RCC 7860 (cell line): ENCODE data around the gene MON1B.

Experiments used
- DNase-seq: peaks from one replicate; pipeline ENCODE4 v3.0.0-alpha.2; 2015; ENCODE audit warnings: low spot score
- FAIRE-seq: peaks from 2 replicates; lab custom pipeline; 2012; peaks lifted over from hg19 to GRCh38; lab: Jason Lieb, UNC

MON1B gene

DNA sequence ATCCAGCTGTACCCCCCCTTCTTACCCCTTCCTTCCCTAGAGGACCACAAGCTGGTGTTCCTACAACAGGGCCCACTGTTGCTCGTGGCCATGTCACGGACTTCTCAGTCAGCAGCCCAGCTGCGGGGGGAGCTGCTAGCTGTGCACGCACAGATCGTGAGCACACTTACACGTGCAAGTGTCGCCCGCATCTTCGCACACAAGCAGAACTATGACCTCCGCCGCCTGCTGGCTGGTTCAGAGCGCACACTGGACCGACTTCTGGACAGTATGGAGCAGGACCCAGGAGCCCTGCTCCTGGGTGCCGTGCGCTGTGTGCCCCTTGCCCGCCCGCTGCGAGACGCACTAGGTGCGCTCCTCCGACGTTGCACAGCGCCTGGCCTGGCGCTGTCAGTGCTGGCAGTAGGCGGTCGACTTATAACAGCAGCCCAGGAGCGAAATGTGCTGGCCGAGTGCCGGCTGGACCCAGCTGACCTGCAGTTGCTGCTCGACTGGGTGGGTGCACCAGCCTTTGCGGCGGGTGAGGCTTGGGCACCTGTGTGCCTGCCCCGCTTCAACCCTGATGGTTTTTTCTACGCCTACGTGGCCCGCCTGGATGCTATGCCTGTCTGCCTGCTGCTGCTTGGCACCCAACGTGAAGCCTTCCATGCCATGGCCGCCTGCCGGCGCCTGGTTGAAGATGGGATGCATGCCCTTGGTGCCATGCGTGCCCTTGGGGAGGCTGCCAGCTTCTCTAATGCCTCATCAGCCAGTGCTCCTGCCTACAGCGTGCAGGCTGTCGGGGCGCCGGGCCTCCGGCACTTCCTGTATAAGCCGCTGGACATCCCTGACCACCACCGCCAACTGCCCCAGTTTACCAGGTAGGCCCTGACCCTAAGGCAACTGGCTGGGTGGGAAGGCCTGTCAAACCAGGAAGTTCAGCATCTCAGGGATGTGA, 3.6 kb downstream of the MON1B start:
- DNase-seq (no peak), FAIRE-seq (no peak)

DNA sequence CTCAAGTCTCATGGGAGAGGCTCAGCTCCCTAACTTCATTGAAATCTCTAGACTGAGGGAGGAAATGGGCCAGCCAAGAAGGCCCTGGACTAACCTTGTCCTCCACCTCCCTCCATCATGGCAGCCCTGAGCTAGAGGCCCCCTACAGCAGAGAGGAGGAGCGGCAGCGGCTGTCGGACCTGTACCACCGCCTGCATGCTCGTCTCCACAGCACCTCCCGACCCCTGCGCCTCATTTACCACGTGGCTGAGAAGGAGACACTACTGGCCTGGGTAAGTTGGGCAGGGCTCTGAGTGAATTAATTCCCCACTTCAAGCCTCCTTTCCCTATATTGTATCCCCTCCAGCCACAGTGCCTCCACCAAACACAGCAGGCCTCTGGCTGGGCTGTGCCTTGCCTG, 4.4 kb downstream of the MON1B start:
- no peak for FAIRE-seq

DNA sequence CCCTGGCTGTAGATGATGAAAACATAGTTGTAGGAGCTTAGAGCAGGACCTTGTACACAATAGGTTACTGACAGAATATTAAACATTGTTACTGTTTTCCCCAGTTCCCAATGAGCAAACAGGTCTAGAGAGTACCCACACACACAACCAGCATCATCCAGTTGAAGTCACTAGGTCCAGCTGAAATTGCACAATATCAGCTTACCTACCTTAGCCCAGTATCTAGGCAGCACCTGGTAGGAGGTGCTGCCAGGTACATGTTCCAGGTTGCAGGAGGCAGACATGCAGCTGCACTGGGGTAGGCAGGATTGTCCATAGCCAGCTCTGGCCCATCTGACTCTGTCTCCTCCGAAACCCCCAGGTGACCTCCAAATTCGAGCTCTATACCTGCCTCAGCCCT, 6.8 kb downstream of the MON1B start:
- no peak for DNase-seq
- FAIRE-seq: no peak

More for the DNA sequence above, 4.4 kb downstream of the MON1B start:
- no peak for DNase-seq

DNA sequence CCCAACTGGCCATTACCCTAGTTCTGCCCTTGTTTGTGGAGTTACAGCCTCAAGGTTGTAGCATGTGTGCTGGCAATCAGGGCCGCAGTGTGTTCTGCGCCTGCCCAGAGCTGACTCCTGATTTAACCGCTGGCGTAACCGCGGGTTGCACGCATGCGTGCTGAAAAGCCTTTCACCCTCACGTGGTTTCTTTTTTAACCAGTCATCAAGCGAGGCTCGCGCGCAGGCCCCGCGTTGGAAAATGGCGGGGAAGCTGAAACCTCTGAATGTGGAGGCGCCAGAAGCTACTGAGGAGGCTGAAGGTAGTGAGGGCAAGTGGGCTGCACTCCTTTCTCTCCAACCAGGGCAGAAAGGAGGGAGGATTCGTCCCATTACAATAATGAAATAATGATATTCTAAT, 8.2 kb downstream of the MON1B start, which contains the start of gene SYCE1L:
Gene SYCE1L, plus strand, starts transcription at position 198 of the 400 bp plus-strand sequence. Its CDS starts 44 bp downstream, at position 242.
- FAIRE-seq (no peak), DNase-seq (no peak)

DNA sequence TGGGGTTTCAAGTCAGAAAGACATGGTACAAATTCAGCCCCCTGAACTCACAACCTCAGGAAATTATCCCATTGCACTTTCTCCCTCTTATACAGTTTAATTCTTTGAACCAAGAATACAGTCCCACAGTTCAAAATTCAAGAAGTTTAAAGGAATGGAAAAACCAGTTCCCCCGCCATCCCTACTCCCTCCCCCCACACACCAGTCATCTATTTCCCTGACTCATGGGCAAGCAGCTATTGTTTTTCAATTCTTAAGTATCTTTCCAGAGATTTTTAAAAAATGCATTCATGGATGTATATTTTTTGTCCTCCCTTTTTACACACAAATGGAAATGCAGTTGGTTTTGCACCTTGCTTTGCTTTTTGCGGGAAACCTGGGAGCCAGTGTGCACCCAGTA, 15.5 kb downstream of the MON1B start:
- DNase-seq (no peak), FAIRE-seq (no peak)

DNA sequence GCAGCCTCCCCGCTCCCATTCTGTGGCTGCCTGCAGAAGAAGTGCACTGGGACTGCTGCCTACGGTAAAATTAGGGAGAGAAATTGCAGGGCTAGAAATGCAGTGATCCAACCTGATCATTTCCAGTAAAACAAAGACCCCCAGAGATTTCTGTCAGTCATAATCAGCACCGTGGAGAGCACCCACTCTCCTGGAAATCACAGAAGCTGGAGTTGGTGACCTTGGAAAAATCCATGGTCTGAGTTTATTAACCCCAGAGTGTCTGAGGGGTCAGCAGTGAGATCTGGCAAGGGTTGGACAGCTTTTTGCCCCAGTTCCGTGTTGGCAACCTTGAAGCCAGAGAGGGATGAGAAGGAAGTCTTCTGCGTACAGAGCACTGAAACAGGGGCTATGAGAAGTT, 16.0 kb downstream of the MON1B start:
- FAIRE-seq (no peak), DNase-seq (no peak)

DNA sequence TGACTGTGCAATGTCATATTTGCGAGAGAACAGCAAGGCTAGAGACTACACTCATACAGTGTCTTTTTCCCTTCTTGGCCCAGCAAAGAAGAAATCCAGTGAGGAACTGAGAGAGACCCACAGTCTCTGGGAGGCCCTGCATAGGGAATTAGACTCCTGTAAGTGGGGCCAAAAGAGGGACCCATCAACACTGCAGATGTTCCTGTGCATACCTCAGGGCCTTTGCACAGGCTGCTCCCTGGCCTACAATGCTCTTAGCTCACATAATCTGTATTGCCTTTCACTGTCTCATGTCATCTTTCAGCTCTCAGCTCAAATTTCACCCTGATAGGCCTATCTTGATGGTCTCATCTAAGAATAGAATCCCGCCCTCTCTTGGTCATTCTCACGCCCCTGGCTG, 17.4 kb downstream of the MON1B start:
- no peak for FAIRE-seq
- no peak for DNase-seq

DNA sequence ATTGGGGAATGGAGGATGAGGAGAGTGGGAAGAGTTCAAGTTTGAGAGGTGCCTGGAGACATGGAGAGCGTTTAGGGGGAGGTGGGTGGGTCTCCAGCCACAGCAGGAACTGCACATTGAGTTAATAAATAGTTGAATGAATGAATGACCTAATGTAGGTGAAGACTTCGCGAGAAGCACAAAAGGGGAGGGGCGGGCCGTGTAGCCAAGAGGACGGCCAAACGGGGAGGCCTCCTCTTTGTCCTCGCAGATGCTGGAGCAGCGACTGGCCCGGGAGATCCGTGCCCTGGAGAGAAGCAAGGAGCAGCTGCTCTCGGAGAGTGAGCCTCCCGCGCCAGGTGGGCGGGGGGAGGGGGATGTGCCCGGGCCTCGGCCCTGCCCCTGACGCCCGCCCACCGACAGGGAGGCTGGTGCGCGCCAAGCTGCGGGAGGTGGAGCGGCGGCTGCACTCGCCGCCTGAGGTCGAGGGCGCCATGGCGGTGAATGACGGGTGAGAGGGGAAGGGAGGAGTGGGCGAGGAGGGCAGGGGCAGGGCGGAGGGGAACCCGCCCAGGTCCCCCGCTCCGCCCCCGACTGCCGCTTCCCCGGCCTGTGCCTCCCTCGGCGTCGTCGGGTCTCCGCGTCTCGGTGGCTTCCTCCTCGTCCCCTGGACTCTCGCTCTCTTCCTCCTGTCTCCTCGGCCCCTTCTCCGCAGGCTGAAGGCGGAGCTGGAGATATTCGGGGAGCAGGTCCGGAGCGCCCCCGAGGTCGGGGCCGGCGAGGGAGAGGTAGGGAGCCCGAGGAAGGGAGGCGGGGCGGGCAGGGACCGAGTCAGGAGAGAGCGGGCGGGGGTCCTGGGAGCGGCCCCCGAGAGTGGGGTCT, 21.1 kb downstream of the MON1B start:
- DNase-seq (peak; percentile 59), FAIRE-seq (no peak)

DNA sequence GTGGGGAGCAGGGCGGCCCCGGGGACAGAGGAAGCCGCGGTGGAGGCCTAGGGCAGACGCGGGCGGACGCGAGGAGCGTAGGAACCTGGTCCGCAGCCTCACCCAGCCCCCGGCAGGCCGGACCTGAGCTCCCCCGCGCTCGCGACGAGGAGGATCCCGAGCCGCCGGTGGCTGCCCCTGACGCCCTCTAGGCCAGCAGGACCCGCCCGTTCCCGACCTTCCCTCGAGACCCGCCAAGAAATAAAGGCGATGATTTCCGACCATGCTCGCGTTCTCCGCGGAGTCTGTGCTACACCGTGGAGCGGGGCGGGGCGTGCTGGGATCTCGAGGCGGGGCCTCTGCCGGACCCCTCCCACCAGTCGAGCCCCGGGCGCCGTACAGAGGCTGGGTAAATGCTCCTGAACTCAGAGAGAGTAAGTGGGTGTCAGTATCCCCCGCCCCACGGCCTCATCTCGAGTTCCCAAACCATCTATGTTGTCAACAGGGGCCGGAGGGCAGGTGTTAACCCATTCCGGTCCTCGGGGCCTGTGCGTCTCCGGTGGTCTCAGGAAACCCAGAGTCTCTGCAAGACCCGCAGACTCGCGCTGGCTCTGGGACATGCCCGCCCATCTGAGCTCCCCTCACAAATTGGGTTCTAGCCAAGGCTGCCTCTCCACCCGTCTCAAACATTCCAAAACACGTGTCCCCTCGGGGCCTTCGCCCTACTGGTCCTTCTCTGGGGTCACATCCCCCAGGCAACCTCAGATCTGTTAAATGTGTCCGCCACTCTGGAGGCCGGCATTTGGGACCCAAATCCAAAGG, 22.0 kb downstream of the MON1B start:
- no peak for FAIRE-seq
- peak; percentile 48 for DNase-seq

DNA sequence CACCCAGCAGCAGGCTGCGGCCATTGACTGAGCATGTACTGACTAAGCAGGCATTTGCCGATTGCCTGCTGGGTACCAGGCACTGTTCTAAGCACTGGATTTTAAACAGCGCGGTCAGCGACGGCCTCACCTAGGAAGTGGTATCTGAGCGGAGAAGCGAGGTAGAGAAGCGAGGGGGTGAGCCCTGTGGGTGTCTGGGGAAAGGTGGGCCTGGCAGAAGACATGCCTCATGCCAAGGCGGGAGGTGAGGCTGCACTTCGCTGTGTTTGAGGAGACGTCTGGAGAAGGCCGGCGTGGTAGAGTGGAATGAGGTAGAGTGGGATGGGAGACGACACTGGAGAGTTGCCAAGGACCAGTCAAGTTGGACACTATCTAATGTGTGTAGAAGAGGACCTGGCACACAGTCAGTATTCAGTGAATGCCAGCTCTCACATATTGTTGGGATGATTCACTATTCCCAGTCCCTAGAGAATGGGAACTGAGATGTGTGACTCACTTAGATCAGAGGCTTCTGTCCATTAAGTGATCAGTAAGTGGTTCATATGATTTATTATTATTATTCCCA, 22.6 kb downstream of the MON1B start:
- FAIRE-seq (peak; percentile 98), DNase-seq (peak; percentile 98)

DNA sequence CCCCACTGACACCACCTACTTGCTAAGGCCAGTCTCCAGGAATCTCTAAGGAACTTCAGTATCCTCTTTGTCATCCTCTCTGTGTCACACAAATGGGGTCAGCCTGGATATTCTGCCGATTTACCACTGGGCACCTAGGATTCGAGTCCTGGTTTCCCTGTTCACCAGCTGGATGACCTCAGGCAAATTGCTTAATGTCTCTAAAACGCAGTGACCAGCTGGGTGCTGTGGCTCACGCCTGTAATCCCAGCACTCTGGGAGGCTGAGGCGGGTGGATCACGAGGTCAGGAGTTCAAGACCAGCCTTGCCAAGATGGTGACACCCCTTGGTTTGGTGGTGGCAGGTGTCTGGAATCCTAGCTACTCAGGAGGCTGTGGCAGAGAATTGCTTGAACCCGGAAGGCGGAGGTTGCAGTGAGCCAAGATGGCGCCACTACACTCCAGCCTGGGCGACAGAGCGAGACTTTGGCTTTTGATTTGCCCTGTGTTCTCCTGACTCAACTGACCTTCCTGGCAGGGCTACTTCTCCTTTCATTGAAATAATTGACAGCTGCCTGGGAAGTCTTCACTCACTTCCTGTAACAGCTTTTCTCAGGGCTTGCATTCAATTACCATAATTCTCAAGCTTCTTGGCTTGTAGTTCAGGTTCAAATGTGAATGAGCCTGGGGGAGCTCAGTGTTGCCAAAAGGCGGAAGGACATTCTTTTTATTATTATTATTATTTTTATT, 23.6 kb downstream of the MON1B start:
- peak; percentile 72 for DNase-seq
- peak; percentile 24 for FAIRE-seq

DNA sequence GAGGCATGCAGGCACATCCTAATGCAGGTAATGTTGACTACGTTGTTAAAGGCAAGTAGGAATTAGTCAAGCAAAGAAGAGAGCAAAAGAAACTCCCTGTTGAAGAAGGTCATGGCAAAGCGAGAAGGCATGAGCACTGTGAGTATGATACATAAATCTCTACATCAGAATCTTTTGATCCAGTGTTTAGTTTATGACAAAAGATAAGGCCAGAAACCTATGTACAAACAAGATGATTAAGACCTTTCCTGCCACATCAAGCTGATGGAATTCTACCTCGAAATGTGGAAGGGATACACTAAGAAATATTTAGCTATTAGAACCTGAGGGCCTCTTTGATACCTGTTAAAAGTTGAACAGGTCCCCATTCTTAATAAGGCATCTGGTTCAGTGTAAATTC, 28.4 kb downstream of the MON1B start:
- DNase-seq (no peak), FAIRE-seq (no peak)

DNA sequence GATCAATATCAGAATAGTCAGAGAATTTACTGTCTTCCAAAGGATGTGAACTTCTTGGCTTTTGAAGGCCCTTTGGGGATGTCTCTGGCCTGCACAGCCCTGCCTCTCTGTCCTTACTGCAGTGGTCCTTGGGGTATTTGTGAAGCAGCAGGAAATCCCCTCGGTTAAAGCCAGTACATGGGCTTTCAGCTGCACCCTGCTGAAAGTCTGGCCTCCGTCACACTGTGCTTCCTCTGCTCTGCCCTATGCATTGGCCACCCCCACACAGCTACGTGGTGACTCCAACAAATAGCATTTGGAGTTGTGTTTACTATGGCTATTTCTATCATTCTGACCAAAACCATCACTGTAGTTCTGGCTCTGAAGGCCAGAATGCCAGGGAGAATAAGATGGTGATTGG, 29.4 kb downstream of the MON1B start:
- DNase-seq (no peak), FAIRE-seq (no peak)

DNA sequence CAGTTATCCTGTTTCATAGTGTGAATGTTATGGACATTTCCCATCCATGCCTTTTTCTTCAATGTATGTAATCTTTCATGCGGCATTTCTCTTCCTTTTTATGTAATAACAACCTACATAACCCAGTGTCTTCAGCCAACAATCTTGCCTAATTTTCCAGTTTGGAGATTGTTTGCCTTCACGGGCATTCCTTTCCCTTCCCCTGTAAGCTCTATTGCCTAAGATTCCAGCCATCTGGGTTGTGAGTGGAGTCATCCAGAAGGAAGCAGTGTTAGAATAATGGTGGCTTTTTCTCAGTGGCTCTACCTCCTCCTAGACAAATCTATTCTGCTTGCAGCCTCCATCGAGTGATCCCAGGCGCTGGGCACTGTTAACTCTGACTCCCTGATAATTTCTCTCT, 30.5 kb downstream of the MON1B start:
- DNase-seq: no peak
- FAIRE-seq: no peak

DNA sequence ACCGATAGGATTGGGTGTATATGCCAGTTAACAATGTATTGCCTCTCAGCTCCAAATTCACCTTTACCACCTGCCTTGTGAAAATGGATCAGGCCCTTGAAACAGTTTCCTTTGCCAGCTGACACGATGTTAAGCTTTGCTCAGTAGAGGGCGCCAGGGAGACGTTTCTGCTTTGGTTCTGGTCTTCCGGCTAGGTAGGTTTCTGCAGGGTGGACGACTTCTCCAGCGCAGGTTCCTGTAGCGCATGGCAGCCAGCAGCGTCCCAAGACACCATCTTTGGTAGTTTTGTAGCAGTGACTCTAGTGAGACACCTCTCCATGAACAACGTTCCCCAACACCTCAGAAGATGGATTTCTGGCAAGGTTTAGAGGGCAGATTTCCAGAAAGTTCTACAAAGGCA, 32.2 kb downstream of the MON1B start:
- FAIRE-seq: no peak
- no peak for DNase-seq

DNA sequence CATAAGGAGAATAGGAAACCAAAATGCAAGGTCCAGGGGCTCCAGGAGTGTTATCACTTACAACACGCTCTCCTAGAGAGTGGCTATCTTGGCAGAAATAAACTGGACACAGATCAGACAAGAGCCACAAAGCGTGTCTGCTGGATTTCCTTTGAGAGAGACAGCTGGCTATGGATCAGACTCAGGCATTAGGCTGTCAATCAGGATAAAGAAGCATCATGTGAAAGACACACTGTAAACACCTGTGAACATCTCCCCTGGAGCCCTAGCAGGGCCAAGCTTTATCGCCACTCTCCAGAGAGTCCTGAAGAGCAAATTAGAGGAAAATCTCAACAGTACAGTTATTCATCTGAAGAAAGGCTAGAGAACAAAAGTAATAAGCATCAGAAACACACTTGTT, 34.2 kb downstream of the MON1B start:
- FAIRE-seq (no peak), DNase-seq (no peak)

DNA sequence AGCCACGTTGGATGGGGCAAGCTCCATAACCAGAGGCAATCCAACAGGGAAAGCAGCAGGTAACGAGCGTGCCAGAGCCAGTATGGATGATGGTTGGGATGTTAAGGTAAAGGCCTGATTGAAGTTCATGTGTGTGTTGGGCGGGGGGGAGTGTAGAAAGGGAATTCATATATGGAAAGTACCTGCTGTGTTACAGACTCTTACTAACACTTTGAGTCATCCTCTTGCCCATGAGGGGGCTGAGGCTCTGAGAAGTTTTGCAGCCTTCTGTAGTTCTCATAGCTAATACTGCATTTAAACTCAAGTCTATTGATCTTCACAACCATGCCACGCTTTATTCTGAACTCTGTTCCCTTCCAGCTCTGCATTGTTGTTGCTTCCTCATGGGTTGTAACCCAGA, 36.8 kb downstream of the MON1B start:
- FAIRE-seq (no peak), DNase-seq (no peak)

DNA sequence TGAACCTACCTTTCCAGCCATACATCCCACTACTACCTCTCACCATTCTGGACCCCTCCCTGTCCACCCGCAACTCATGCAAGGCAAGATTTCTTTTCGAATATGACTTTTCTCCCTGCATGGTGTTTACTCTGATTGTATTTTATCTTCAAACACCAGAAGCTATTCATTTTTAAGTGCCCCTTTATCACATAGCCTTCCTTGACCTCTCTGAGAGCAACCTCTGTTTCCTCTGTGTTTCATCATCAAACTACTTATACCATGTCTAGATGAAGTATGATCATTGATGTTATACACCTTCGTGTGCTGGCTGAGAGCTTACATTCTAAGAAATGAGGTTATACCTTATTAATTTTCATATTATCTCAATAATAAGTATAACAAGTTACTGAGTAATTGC, 40.1 kb downstream of the MON1B start:
- DNase-seq (no peak), FAIRE-seq (no peak)

DNA sequence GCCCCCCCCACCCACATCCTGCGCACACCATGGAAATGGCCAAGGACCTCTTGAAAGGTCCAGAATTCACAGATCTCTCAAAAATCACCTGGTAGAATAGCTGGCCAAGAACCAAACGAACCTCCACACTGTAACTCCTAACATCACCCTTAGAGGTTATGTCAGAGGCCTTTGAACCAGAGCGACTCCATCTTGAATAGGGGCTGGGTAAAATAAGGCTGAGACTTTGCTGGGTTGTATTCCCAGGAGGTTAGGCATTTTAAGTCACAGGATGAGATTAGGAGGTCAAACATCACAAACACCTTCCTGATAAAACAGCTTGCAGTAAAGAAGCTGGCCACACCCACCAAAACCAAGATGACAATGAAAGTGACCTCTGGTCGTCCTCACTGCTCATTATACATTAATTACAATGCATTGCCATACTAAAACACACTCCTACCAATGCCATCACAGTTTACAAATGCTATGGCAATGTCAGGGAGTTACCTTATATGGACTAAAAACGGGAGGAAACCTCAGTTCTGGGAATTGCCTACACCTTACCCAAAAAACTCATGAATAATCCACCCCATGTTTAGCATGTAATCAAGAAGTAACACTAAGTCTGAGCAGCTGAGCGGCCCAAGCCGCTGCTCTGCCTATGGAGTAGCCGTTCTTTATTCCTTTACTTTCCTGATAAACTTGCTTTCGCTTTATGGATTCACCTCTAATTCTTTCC, 43.0 kb downstream of the MON1B start:
- FAIRE-seq (no peak), DNase-seq (no peak)
